Measurements from ENCODE around the gene DIP2C. TPM values are rescaled to one million over a fixed set of nuclear protein-coding genes. Genes with fewer than 3 reads are reported as not detected.
A peak's percentile ranks its signal among the peaks of the same experiment; 100 is the strongest.
"Not testable (repeated sequence)": the region's sequence is repeated elsewhere in the genome, so short reads cannot be mapped to it uniquely, and the experiment has no call there.

DIP2C gene
- total RNA-seq, 4 donors from 2014 or later, result 8.4 to 22.7 (median 16.8) TPM

- H3K4me1 ChIP-seq, result peaks cover 0 to 8% (median 0%) of the 10 kb centered on the region in 4 donors
- no peaks in the 10 kb centered on the region for H3K27me3 ChIP-seq
- H3K27ac ChIP-seq, result no peak overlapping the region
- H3K4me3 ChIP-seq, result no peak overlapping the region
- TF ChIP-seq CTCF (IDR thresholded peaks at IDR 0.05) (no peak), POLR2A (IDR thresholded peaks at IDR 0.05) (no peak)
- no peaks in the 10 kb centered on the region for H3K9me3 ChIP-seq
- no peaks in the 10 kb centered on the region for H3K36me3 ChIP-seq
- DNase-seq, result no peak
These were observed 103.3 kb downstream of the DIP2C start for GRCh38 chr10:586151-586550.

GRCh38 chr10:585502-585901 lies 104.0 kb downstream of the DIP2C start:
- Histone ChIP-seq H3K27ac (no peak overlapping the region), H3K9me3 (no peaks in the 10 kb centered on the region), H3K27me3 (no peaks in the 10 kb centered on the region), H3K4me1 (peaks cover 0 to 8% (median 0%) of the 10 kb centered on the region in 4 donors), H3K36me3 (no peaks in the 10 kb centered on the region), H3K4me3 (no peak overlapping the region)
- TF ChIP-seq POLR2A (IDR thresholded peaks at IDR 0.05) (no peak), CTCF (IDR thresholded peaks at IDR 0.05) (no peak)
- DNase-seq, result no peak

- not testable (repeated sequence) for DNase-seq, H3K9me3 ChIP-seq, H3K4me1 ChIP-seq, H3K27ac ChIP-seq, H3K4me3 ChIP-seq, H3K27me3 ChIP-seq, H3K36me3 ChIP-seq
These were observed 104.8 kb downstream of the DIP2C start for GRCh38 chr10:584497-585290.

- H3K4me1 ChIP-seq, result peaks cover 0 to 3% (median 0%) of the 10 kb centered on the region in 4 donors
- H3K27ac ChIP-seq, result no peak overlapping the region
- TF ChIP-seq POLR2A (IDR thresholded peaks at IDR 0.05) (no peak), CTCF (IDR thresholded peaks at IDR 0.05) (no peak)
- H3K4me3 ChIP-seq, result no peak overlapping the region
- H3K27me3 ChIP-seq, result no peaks in the 10 kb centered on the region
- no peaks in the 10 kb centered on the region for H3K36me3 ChIP-seq
- no peaks in the 10 kb centered on the region for H3K9me3 ChIP-seq
- DNase-seq, result no peak
These were observed 106.0 kb downstream of the DIP2C start for GRCh38 chr10:583433-583832.

- H3K4me3 ChIP-seq, result no peak overlapping the region
- no peaks in the 10 kb centered on the region for H3K4me1 ChIP-seq
- no peaks in the 10 kb centered on the region for H3K9me3 ChIP-seq
- peak overlapping the region in 1 of 4 donors; percentile 37 for H3K27ac ChIP-seq
- DNase-seq, result no peak
- no peaks in the 10 kb centered on the region for H3K36me3 ChIP-seq
- TF ChIP-seq CTCF (IDR thresholded peaks at IDR 0.05) (no peak), POLR2A (IDR thresholded peaks at IDR 0.05) (no peak)
- H3K27me3 ChIP-seq, result no peaks in the 10 kb centered on the region
These were observed 107.6 kb downstream of the DIP2C start for GRCh38 chr10:581776-582330.

GRCh38 chr10:580778-581177 lies 108.7 kb downstream of the DIP2C start:
- Histone ChIP-seq H3K4me3 (no peak overlapping the region), H3K4me1 (peaks cover 0 to 8% (median 0%) of the 10 kb centered on the region in 4 donors), H3K9me3 (no peaks in the 10 kb centered on the region), H3K36me3 (no peaks in the 10 kb centered on the region), H3K27ac (peak overlapping the region in 1 of 4 donors; percentile 53), H3K27me3 (no peaks in the 10 kb centered on the region)
- DNase-seq, result no peak
- TF ChIP-seq POLR2A (IDR thresholded peaks at IDR 0.05) (no peak), CTCF (IDR thresholded peaks at IDR 0.05) (no peak)
